HepG2 (cell line): ENCODE measurements around the gene CERS5. TPM values are rescaled to one million over a fixed set of nuclear protein-coding genes. Genes with fewer than 3 reads are reported as not detected.
A peak's percentile ranks its signal among the peaks of the same experiment; 100 is the strongest.

Source experiments
- GLMP ChIP-seq: sonication (generic); formaldehyde crosslinking; IDR thresholded peaks from 2 replicates; pipeline ENCODE4 v1.9.0; 2021; ENCODE audit warnings: missing genetic modification reagents, mild to moderate bottlenecking, borderline replicate concordance
- GMEB1 ChIP-seq: sonication (generic); formaldehyde crosslinking; IDR thresholded peaks from 2 replicates; pipeline ENCODE4 v1.5.1; 2020; ENCODE audit warnings: missing genetic modification reagents, mild to moderate bottlenecking, borderline replicate concordance
- IRF2 ChIP-seq: IDR thresholded peaks from 2 replicates; pipeline ENCODE4 v1.6.1; 2018; ENCODE audit warnings: missing genetic modification reagents, missing compliant biosample characterization
- JDP2 ChIP-seq: sonication (generic); formaldehyde crosslinking; IDR thresholded peaks from 2 replicates; pipeline ENCODE4 v1.8.1; 2022; ENCODE audit warnings: missing genetic modification reagents, borderline replicate concordance
- PBX3 ChIP-seq: sonication (generic); formaldehyde crosslinking; IDR thresholded peaks from 2 replicates; pipeline ENCODE4 v1.8.1; 2023; ENCODE audit warnings: missing genetic modification reagents, inconsistent platforms, borderline replicate concordance
- PHB2 ChIP-seq: fragments of 450-650 bp; IDR thresholded peaks from 2 replicates; pipeline ENCODE4 v1.6.1; 2018; ENCODE audit not compliant: partially characterized antibody
- RBM39 ChIP-seq: fragments of 200-400 bp; formaldehyde crosslinking; IDR thresholded peaks from one replicate; pipeline ENCODE4 v1.6.1; 2018; ENCODE audit warnings: antibody characterized with exemption, mild to moderate bottlenecking, low read depth, low read length; ENCODE audit not compliant: poor library complexity, severe bottlenecking
- SMAD3 ChIP-seq: sonication (generic); formaldehyde crosslinking; IDR thresholded peaks from 2 replicates; pipeline ENCODE4 v1.4.0; 2020; ENCODE audit warnings: missing genetic modification reagents
- SRF ChIP-seq: IDR thresholded peaks from 2 replicates; pipeline ENCODE4 v1.6.1; 2011; ENCODE audit warnings: mild to moderate bottlenecking, low read depth, low read length, moderate library complexity
- TRAFD1 ChIP-seq: sonication (generic); formaldehyde crosslinking; IDR thresholded peaks from 2 replicates; pipeline ENCODE4 v1.5.1; 2020; ENCODE audit warnings: missing genetic modification reagents, mild to moderate bottlenecking, borderline replicate concordance
- USF2 ChIP-seq, 2 experiments: sonication (generic) in 1 of 2; formaldehyde crosslinking in 1 of 2; IDR thresholded peaks; 2 replicates each; pipeline versions ENCODE4 v1.5.1 to v1.6.1; 2011 to 2020; ENCODE audit warnings: borderline replicate concordance in 1 of 2, low read depth in 1 of 2, low read length in 1 of 2, mild to moderate bottlenecking in 1 of 2, missing genetic modification reagents in 1 of 2, moderate library complexity in 1 of 2
- YEATS2 ChIP-seq: sonication (generic); formaldehyde crosslinking; IDR thresholded peaks from 2 replicates; pipeline ENCODE4 v1.4.0; 2020; ENCODE audit warnings: missing genetic modification reagents, borderline replicate concordance
- ZNF136 ChIP-seq: sonication (generic); formaldehyde crosslinking; IDR thresholded peaks from 2 replicates; pipeline ENCODE4 v1.8.1; 2022; ENCODE audit warnings: low read depth, mild to moderate bottlenecking, moderate library complexity, missing genetic modification reagents
- ZNF234 ChIP-seq: sonication (generic); formaldehyde crosslinking; conservative IDR thresholded peaks from 2 replicates; pipeline ENCODE4 v1.5.1; 2020; ENCODE audit warnings: mild to moderate bottlenecking, missing genetic modification reagents
- ZNF501 ChIP-seq: sonication (generic); formaldehyde crosslinking; IDR thresholded peaks from 2 replicates; pipeline ENCODE4 v1.5.1; 2020; ENCODE audit warnings: mild to moderate bottlenecking, moderate library complexity, missing genetic modification reagents
- ZNF740 ChIP-seq: sonication (generic); formaldehyde crosslinking; IDR thresholded peaks from 2 replicates; pipeline ENCODE4 v1.4.0; 2020; ENCODE audit warnings: missing genetic modification reagents
- polyA plus RNA-seq, 8 experiments: library from polyadenylated mRNA; depleted of rRNA in 3 of 8; stranded (reverse) in 7 of 8; unstranded in 1 of 8; fragments of >200 nt; fragmentation: Illumina TruSeq in 4 of 8; extraction: Trizol in 4 of 8; gene quantifications; 2 replicates each; pipeline versions ENCODE4 v1.2.1 to v1.2.3, GENCODE V29; 2011 to 2016; ENCODE audit warnings: low read depth in 4 of 8, missing spikeins in 1 of 8, mixed read lengths in 1 of 8; ENCODE audit not compliant: insufficient read depth in 1 of 8
- total RNA-seq, 5 experiments: library from RNA; depleted of rRNA; stranded (reverse); fragments of >200 nt; fragmentation: Illumina TruSeq; extraction: Trizol; gene quantifications; 2 replicates each; pipeline ENCODE4 v1.2.3, GENCODE V29; 2016; ENCODE audit warnings: low read depth in 1 of 5

CERS5 gene
- total and polyA plus RNA-seq, 2 of the 13 experiments (the other 11 are each of a cell fraction or from before 2014, with no cell fraction given): 22.3 to 48.8 TPM

GRCh38 chr12:50111693-50112455, 55.3 kb downstream of the CERS5 start, which contains the start of gene COX14 (continued):
- TF ChIP-seq GMEB1 (peak; percentile 94), ZNF501 (CRISPR knock-in tag) (peak; percentile 83; the same call in 1 of the 2 replicates), PBX3 (CRISPR knock-in tag) (no peak), JDP2 (CRISPR knock-in tag) (no peak), ZNF740 (CRISPR knock-in tag) (no peak), YEATS2 (peak; percentile 79; the same call in 1 of the 2 replicates), IRF2 (peak; percentile 74), TRAFD1 (CRISPR knock-in tag) (no peak), ZNF136 (CRISPR knock-in tag) (0 out of 2 replicates have a peak, but pooled peaks have one; percentile 15), PHB2 (no peak), SRF (peak; percentile 63; the same call in 1 of the 2 replicates), RBM39 (peak; percentile 60), GLMP (CRISPR knock-in tag) (no peak), SMAD3 (peak; percentile 5; the same call in 1 of the 2 replicates), USF2 (IDR thresholded peaks at IDR 0.05; ENCODE audit: low read depth, low read length) (peak; percentile 92), USF2 (CRISPR knock-in tag; IDR thresholded peaks at IDR 0.05; ENCODE audit: borderline replicate concordance) (peak; percentile 89; the same call in 1 of the 2 replicates), ZNF234 (CRISPR knock-in tag) (no peak)
